Measurements from ENCODE around the gene SYS1. TPM values are rescaled to one million over a fixed set of nuclear protein-coding genes. Genes with fewer than 3 reads are reported as not detected.

SYS1 gene
- total RNA-seq, 1 experiment from 2014 or later = 38.8 TPM

- no TSS peak for BruUV-seq (replicated peaks)
Measured at GRCh38 chr20:45415822-45416637, 53.1 kb downstream of the SYS1 start, which contains the start of gene PIGT. TSS of gene PIGT (plus strand) at chr20:45416141. CDS start at chr20:45416157, 16 bp downstream.

DNA sequence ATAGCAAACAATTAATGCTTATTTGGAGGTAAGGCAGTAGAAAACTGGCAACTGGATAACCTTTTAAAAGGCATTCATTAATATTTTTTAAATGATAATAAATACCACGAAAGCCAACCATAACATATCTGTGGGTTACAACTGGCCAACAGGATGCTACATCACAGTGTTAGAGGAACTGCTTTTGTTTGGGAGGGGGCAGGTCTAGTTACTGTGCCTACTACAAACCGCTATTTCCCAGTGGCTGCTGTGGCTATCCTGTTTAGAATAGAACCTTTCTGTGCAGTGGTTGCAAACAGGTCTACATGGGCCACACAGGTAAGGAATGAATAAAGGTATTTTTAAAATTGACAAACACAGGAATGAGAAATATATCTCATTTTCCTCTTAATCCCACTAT is 54.0 kb downstream of the SYS1 start:
- peaks cover 43% of the 10 kb centered on the region for H3F3A ChIP-seq (ENCODE audit: insufficient read depth, low read depth)
- TF ChIP-seq EZH2 (IDR thresholded peaks at IDR 0.05; ENCODE audit: low read depth) = no peak
- TF ChIP-seq, protein P1, sequence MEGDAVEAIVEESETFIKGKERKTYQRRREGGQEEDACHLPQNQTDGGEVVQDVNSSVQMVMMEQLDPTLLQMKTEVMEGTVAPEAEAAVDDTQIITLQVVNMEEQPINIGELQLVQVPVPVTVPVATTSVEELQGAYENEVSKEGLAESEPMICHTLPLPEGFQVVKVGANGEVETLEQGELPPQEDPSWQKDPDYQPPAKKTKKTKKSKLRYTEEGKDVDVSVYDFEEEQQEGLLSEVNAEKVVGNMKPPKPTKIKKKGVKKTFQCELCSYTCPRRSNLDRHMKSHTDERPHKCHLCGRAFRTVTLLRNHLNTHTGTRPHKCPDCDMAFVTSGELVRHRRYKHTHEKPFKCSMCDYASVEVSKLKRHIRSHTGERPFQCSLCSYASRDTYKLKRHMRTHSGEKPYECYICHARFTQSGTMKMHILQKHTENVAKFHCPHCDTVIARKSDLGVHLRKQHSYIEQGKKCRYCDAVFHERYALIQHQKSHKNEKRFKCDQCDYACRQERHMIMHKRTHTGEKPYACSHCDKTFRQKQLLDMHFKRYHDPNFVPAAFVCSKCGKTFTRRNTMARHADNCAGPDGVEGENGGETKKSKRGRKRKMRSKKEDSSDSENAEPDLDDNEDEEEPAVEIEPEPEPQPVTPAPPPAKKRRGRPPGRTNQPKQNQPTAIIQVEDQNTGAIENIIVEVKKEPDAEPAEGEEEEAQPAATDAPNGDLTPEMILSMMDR (conservative IDR thresholded peaks at IDR 0.05) = no peak
- H3K9me3 ChIP-seq (ENCODE audit: insufficient read depth, low read depth) = no peaks in the 10 kb centered on the region
- H4K20me1 ChIP-seq (ENCODE audit: insufficient read depth) = no peaks in the 10 kb centered on the region
- H3K36me3 ChIP-seq (ENCODE audit: low read depth) = peaks cover 14% of the 10 kb centered on the region; the same call in 1 of the 2 replicates
- no peak overlapping the region for H3K27ac ChIP-seq
- no peaks in the 10 kb centered on the region for H3K27me3 ChIP-seq (ENCODE audit: insufficient read depth, low read depth)
- H3K79me2 ChIP-seq (ENCODE audit: low read depth) = peaks cover 25% of the 10 kb centered on the region
- H3K4me2 ChIP-seq = peak overlapping the region; percentile 99
- CTCF ChIA-PET = no interaction called here
- H3K9me2 ChIP-seq (ENCODE audit: insufficient read depth) = no peaks in the 10 kb centered on the region
- BruUV-seq (replicated peaks) = no TSS peak
- intact Hi-C loops (cut with micrococcal nuclease; ENCODE audit: unreplicated experiment) = loop anchor here (5.0 kb wide), 1 partner anchor 95 kb away; no protein-coding TSS in a partner anchor
- peaks cover 44% of the 10 kb centered on the region for H3K4me1 ChIP-seq (replicated peaks; ENCODE audit: insufficient read depth)
- no peak for DNase-seq
- POLR2A ChIA-PET (ENCODE audit: unreplicated experiment) = no interaction called here
- H3K4me3 ChIP-seq = peak overlapping the region; percentile 76
- H2AFZ ChIP-seq = no peak overlapping the region

More at GRCh38 chr20:45415822-45416637, 53.1 kb downstream of the SYS1 start, which contains the start of gene PIGT:
- Histone ChIP-seq H4K20me1 (ENCODE audit: insufficient read depth) (no peaks in the 10 kb centered on the region), H3K4me2 (peak within 1 kb of the TSS; percentile 99), H3F3A (ENCODE audit: insufficient read depth, low read depth) (peaks cover 40% of the 10 kb centered on the region), H3K9me2 (ENCODE audit: insufficient read depth) (no peaks in the 10 kb centered on the region), H2AFZ (peak within 1 kb of the TSS; percentile 83), H3K4me3 (peak within 1 kb of the TSS; percentile 76), H3K79me2 (ENCODE audit: low read depth) (peaks cover 25% of the 10 kb centered on the region), H3K4me1 (replicated peaks; ENCODE audit: insufficient read depth) (peaks cover 47% of the 10 kb centered on the region), H3K36me3 (ENCODE audit: low read depth) (peaks cover 10% of the 10 kb centered on the region; the same call in 1 of the 2 replicates), H3K27ac (peak within 1 kb of the TSS; percentile 35), H3K9me3 (ENCODE audit: insufficient read depth, low read depth) (no peaks in the 10 kb centered on the region), H3K27me3 (ENCODE audit: insufficient read depth, low read depth) (no peaks in the 10 kb centered on the region)
- ChIA-PET POLR2A (ENCODE audit: unreplicated experiment) (interaction anchor here (0.5 to 1.3 kb wide), 6 partner anchors 9 to 518 kb away, joined by 3 to 6 read pairs (median 3); no protein-coding TSS in a partner anchor), CTCF (interaction anchor here (0.6 to 1.3 kb wide), 5 partner anchors 9 to 98 kb away, joined by 3 to 5 read pairs (median 3); no protein-coding TSS in a partner anchor)
- intact Hi-C loops (cut with micrococcal nuclease; ENCODE audit: unreplicated experiment) = loop anchor here (5.0 kb wide), 1 partner anchor 94 kb away; no protein-coding TSS in a partner anchor
- DNase-seq = peak; percentile 81 to 85
- TF ChIP-seq, protein P1 (conservative IDR thresholded peaks at IDR 0.05) = no peak
- TF ChIP-seq EZH2 (IDR thresholded peaks at IDR 0.05; ENCODE audit: low read depth) = no peak

Other genes with a start within 250 kb of the SYS1 start
- gene WFDC5, start 248.0 kb upstream of the SYS1 start, total RNA-seq (2021) = not detected in 2 replicates
- not detected in 2 replicates for gene WFDC12, start 238.7 kb upstream of the SYS1 start, total RNA-seq (2021)
- 4.6 and 6.6 TPM in 2 replicates for gene PI3, start 188.3 kb upstream of the SYS1 start, total RNA-seq (2021)
- gene SEMG1, start 156.1 kb upstream of the SYS1 start, total RNA-seq (2021) = not detected in 2 replicates
- not detected in 2 replicates for gene SEMG2, start 141.8 kb upstream of the SYS1 start, total RNA-seq (2021)
- gene SLPI, start 108.6 kb upstream of the SYS1 start, total RNA-seq (2021) = 55.1 and 111 TPM in 2 replicates
- gene RBPJL, start 56.3 kb upstream of the SYS1 start, total RNA-seq (2021) = not detected in 2 replicates
- gene MATN4, start 54.9 kb upstream of the SYS1 start, total RNA-seq (2021) = 0.33 and 0.60 TPM in 2 replicates
- gene SDC4, start 14.7 kb upstream of the SYS1 start, total RNA-seq (2021) = 114 and 117 TPM in 2 replicates
- gene TP53TG5, start 15.2 kb downstream of the SYS1 start, total RNA-seq (2021) = 0.23 TPM in 1 of 2 replicates, not detected in the other
- 69.0 and 77.1 TPM in 2 replicates for gene DBNDD2, start 45.1 kb downstream of the SYS1 start, total RNA-seq (2021)
- 101 and 121 TPM in 2 replicates for gene PIGT, start 53.0 kb downstream of the SYS1 start, total RNA-seq (2021)
- gene WFDC2, start 106.6 kb downstream of the SYS1 start, total RNA-seq (2021) = 159 and 185 TPM in 2 replicates
- gene SPINT3, start 152.5 kb downstream of the SYS1 start, total RNA-seq (2021) = not detected in 2 replicates
- gene WFDC6, start 176.3 kb downstream of the SYS1 start, total RNA-seq (2021) = not detected in 2 replicates
- gene EPPIN, start 184.2 kb downstream of the SYS1 start, total RNA-seq (2021) = not detected in 2 replicates
- gene WFDC8, start 216.1 kb downstream of the SYS1 start, total RNA-seq (2021) = not detected in 2 replicates